Daoy (cell line): ENCODE data around the gene DUSP22. TPM values are rescaled to one million over a fixed set of nuclear protein-coding genes. Genes with fewer than 3 reads are reported as not detected.

Experiments used
- DNase-seq: peaks from one replicate; pipeline ENCODE4 v3.0.0-alpha.2; 2015; ENCODE audit warnings: low read depth
- total RNA-seq: library from RNA; depleted of rRNA; stranded (reverse); fragments of >200 nt; shearing (Covaris generic); gene quantifications from 2 replicates; pipeline ENCODE4 v1.2.3, GENCODE V29; 2014

The DUSP22 gene
- total RNA-seq, 1 experiment from 2014 or later, result 22.9 TPM

- DNase-seq, result no peak
These were observed 59.6 kb downstream of the DUSP22 start for GRCh38 chr6:351867-352289.

GRCh38 chr6:352474-352873 lies 60.2 kb downstream of the DUSP22 start:
- DNase-seq, result no peak

- no peak for DNase-seq
These were observed 60.7 kb downstream of the DUSP22 start for GRCh38 chr6:352896-353470.

- no peak for DNase-seq
These were observed 61.6 kb downstream of the DUSP22 start for GRCh38 chr6:353642-354614.

GRCh38 chr6:354631-355280 lies 62.5 kb downstream of the DUSP22 start:
- DNase-seq, result no peak

GRCh38 chr6:355373-356208 lies 63.3 kb downstream of the DUSP22 start:
- DNase-seq, result no peak

- no peak for DNase-seq
These were observed 64.6 kb downstream of the DUSP22 start for GRCh38 chr6:356828-357251.

- DNase-seq, result no peak
These were observed 65.0 kb downstream of the DUSP22 start for GRCh38 chr6:357261-357790.

GRCh38 chr6:357791-358341 lies 65.6 kb downstream of the DUSP22 start:
- no peak for DNase-seq

GRCh38 chr6:358432-358831 lies 66.1 kb downstream of the DUSP22 start:
- DNase-seq, result no peak

- no peak for DNase-seq
These were observed 66.6 kb downstream of the DUSP22 start for GRCh38 chr6:358847-359246.

- DNase-seq, result no peak
These were observed 67.2 kb downstream of the DUSP22 start for GRCh38 chr6:359261-360035.

GRCh38 chr6:360349-360748 lies 68.1 kb downstream of the DUSP22 start:
- DNase-seq, result no peak

- DNase-seq, result no peak
These were observed 68.6 kb downstream of the DUSP22 start for GRCh38 chr6:360764-361373.

- no peak for DNase-seq
These were observed 69.3 kb downstream of the DUSP22 start for GRCh38 chr6:361411-362132.

- DNase-seq, result no peak
These were observed 70.1 kb downstream of the DUSP22 start for GRCh38 chr6:362231-362923.

- no peak for DNase-seq
These were observed 70.6 kb downstream of the DUSP22 start for GRCh38 chr6:362924-363249.

GRCh38 chr6:363291-363690 lies 71.0 kb downstream of the DUSP22 start:
- no peak for DNase-seq

- DNase-seq, result no peak
These were observed 71.6 kb downstream of the DUSP22 start for GRCh38 chr6:363909-364308.
